Activated CD8-positive, alpha-beta memory T cell treated with anti-CD3 and anti-CD28 coated beads for 48 hours (primary cell): ENCODE data around the gene NUP43.
"Not testable (repeated sequence)": the region's sequence is repeated elsewhere in the genome, so short reads cannot be mapped to it uniquely, and the experiment has no call there.

Source experiments
- DNase-seq, 3 experiments: peaks; one replicate each; pipeline ENCODE4 v3.0.0-alpha.2; 2020; ENCODE audit warnings: low read depth in 2 of 3, low spot score in 2 of 3

The NUP43 gene

DNA sequence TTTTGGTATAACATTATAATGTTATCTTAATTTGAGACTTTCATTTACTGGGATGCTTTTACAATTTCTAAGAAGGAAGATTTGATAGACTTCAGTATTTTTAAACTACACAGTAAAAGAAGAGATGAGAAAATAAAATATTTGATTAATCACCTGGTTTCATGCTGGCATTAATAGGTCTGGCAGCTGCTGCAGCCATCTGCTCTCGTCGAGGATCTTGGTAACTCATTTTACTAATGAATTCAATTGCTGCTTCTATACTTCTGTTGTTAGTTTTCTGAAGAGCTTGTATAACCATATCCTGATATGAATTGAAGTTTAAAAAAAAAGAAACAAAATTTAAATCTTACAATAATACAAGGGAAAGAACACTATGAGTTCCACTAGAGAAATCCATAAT, 51.4 kb downstream of the NUP43 start:
- DNase-seq, result no peak

- DNase-seq, result no peak
These were observed 55.1 kb downstream of the NUP43 start for GRCh38 chr6:149691201-149691600.

DNA sequence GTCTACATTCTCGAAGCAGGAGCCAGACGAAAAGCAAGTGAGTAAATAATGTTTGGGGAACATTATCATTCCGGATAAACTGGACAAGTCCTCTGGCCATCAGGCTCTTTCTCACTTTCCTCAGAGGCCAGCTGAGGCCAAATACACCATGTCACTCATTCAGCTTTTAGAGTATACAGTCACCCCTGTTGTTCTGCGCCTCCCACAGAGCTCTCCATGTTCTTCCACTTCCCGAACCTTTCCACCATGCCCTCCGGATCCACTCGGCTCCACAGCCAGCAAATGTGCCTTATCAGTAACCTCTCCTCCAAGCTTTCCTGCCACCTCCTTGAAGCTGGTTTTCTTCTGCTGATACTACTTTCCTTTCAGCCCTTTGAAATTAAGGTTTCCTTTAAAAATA, 60.1 kb downstream of the NUP43 start:
- DNase-seq, result no peak

- DNase-seq, result no peak
These were observed 63.0 kb downstream of the NUP43 start for GRCh38 chr6:149683256-149683859.

DNA sequence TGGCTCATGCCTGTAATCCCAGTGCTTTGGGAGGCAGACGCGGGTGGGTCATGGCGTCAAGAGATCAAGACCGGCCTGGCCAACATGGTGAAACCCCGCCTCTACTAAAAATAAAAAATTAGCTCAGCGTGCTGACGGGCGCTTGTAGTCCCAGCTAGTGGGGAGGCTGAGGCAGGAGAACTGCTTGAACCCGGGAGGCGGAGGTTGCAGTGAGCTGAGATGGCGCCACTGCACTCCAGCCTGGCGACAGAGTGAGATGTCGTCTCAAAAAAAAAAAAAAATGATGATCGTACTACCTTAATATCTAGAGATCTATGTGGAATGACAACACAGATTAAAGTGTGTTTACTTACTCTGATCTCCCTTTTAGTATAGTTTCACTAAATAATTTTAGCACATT, 64.5 kb downstream of the NUP43 start:
- DNase-seq, result not testable (repeated sequence)

DNA sequence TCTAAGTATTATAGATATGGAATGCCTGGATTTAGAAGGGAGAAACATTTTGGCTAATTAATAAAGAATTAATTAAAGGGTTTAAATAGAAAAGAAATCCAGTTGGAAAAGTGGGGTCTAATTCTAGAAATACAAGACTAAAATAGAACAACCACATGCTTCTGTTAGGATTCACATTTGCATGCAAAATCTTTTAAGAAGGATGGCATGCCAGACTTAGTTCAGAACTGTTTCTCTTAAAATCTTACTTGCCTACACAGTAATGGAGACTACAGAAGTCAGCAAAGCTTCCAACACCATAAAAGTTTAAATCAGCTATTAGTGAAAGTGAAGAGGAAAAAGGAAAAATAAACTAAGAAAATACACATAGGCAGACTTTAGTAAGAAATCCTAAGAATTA, 65.1 kb downstream of the NUP43 start:
- DNase-seq, result no peak

DNA sequence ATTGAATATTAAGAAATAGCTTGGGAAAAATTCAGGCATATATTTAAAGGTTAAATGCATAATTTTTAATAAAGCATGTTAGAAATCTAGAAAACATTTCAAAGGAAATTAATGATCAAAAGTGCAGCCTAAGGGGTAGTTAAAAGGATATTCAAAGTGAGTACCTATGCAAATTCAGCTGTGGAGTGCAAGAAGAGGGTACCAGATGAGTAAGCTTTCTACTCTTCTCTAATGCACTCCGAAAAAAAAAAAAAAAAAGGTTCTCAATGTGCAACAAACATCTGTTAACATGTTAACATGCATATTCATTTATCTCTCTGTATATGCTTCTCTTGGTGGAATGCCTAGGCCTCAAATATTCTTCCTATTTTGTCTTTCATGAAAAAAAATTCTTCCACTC, 65.8 kb downstream of the NUP43 start:
- no peak for DNase-seq
